Common myeloid progenitor, CD34-positive (primary cell): ENCODE measurements around the gene TMED4.

Source experiments
- CTCF ChIA-PET: fragments of 350-600 bp; sonication (Branson Sonifier 250); formaldehyde crosslinking; loops from one replicate; lab custom pipeline; 2021; ENCODE audit warnings: antibody characterized with exemption; lab: Charles Lee
- POLR2A ChIA-PET: fragments of 350-600 bp; sonication (Branson Sonifier 250); formaldehyde crosslinking; loops from one replicate; lab custom pipeline; 2021; ENCODE audit warnings: antibody characterized with exemption; lab: Charles Lee
- DNase-seq, 3 donors: peaks; one replicate each; pipeline versions ENCODE4 v3.0.0 to v3.0.0-alpha.2; 2013
- H3K27ac ChIP-seq, 2 experiments: 1 replicate in 1 of 2; 2 replicates in 1 of 2; pipeline ENCODE4 v1.7.0; 2013; ENCODE audit warnings: inconsistent platforms in 2 of 2, low read length in 2 of 2, mild to moderate bottlenecking in 2 of 2, low read depth in 1 of 2, moderate library complexity in 1 of 2; ENCODE audit not compliant: severe bottlenecking in 2 of 2, insufficient read depth in 1 of 2, poor library complexity in 1 of 2
- H3K27me3 ChIP-seq, 5 experiments: replicated peaks in 2 of 5; 1 replicate in 3 of 5; 2 replicates in 2 of 5; pipeline versions ENCODE4 v1.6.1 to v1.7.0; 2013; ENCODE audit warnings: low read length in 4 of 5, mild to moderate bottlenecking in 2 of 5, moderate library complexity in 2 of 5, inconsistent platforms in 1 of 5; ENCODE audit not compliant: insufficient read depth in 5 of 5, control insufficient read depth in 4 of 5
- H3K36me3 ChIP-seq, 4 experiments: 1 replicate in 2 of 4; 2 replicates in 2 of 4; pipeline versions ENCODE4 v1.6.1 to v1.7.0; 2013; ENCODE audit warnings: low read length in 3 of 4, control low read depth in 1 of 4, mild to moderate bottlenecking in 1 of 4; ENCODE audit not compliant: control insufficient read depth in 4 of 4, insufficient read depth in 4 of 4
- H3K4me1 ChIP-seq, 4 experiments: 1 replicate in 3 of 4; 2 replicates in 1 of 4; pipeline versions ENCODE4 v1.6.1 to v1.7.1; 2013; ENCODE audit warnings: low read length in 3 of 4, mild to moderate bottlenecking in 3 of 4, control low read depth in 1 of 4, inconsistent platforms in 1 of 4, moderate library complexity in 1 of 4; ENCODE audit not compliant: control insufficient read depth in 4 of 4, insufficient read depth in 4 of 4; ENCODE audit errors: control extremely low read depth in 1 of 4
- H3K4me3 ChIP-seq, 7 experiments: 1 replicate in 4 of 7; 2 replicates in 3 of 7; pipeline versions ENCODE4 v1.5.1 to v1.7.0; 2013; ENCODE audit warnings: mild to moderate bottlenecking in 7 of 7, low read length in 6 of 7, moderate library complexity in 6 of 7, inconsistent platforms in 2 of 7, low read depth in 2 of 7, control low read depth in 1 of 7; ENCODE audit not compliant: insufficient read depth in 4 of 7, control insufficient read depth in 1 of 7; ENCODE audit errors: extremely low read depth in 1 of 7
- H3K9me3 ChIP-seq, 5 experiments: 1 replicate in 4 of 5; 2 replicates in 1 of 5; pipeline versions ENCODE4 v1.6.1 to v1.7.1; 2013; ENCODE audit warnings: low read length in 4 of 5, mild to moderate bottlenecking in 2 of 5, inconsistent platforms in 1 of 5, low read depth in 1 of 5, moderate library complexity in 1 of 5; ENCODE audit not compliant: control insufficient read depth in 4 of 5, insufficient read depth in 2 of 5; ENCODE audit errors: control extremely low read depth in 1 of 5
- WGBS: methylation state at CpG from one replicate; pipeline ENCODE4 v1.1.5; 2013; ENCODE audit not compliant: insufficient coverage; 5-methylcytosine and 5-hydroxymethylcytosine counted together

TMED4 gene

GRCh38 chr7:44569959-44570358, 12.1 kb downstream of the TMED4 start:
- Histone ChIP-seq H3K27ac (no peak overlapping the region), H3K9me3 (no peaks in the 10 kb centered on the region), H3K4me3 (no peak overlapping the region), H3K36me3 (peaks cover 24 to 77% (median 61%) of the 10 kb centered on the region in 4 experiments), H3K4me1 (peaks cover 0 to 31% (median 22%) of the 10 kb centered on the region in 4 experiments), H3K27me3 (no peaks in the 10 kb centered on the region)
- 92% methylated on average over 8 of the region's 9 CpGs for WGBS
- DNase-seq: no peak
- POLR2A ChIA-PET: no interaction called here
- CTCF ChIA-PET: interaction anchor here (0.9 to 1.6 kb wide), 2 partner anchors 11 to 228 kb away, joined by 3 to 5 read pairs; no protein-coding TSS in a partner anchor

- no peak overlapping the region for H3K4me3 ChIP-seq
- DNase-seq: no peak
- ChIA-PET POLR2A (no interaction called here), CTCF (interaction anchor here (0.9 kb wide), 1 partner anchor 229 kb away, joined by 3 read pairs; no protein-coding TSS in a partner anchor)
- H3K27ac ChIP-seq: no peak overlapping the region
- peaks cover 0 to 21% (median 14%) of the 10 kb centered on the region in 4 experiments for H3K4me1 ChIP-seq
- WGBS: 98% methylated on average over 12 of the region's 17 CpGs
- no peaks in the 10 kb centered on the region for H3K9me3 ChIP-seq
- H3K36me3 ChIP-seq: peaks cover 31 to 87% (median 69%) of the 10 kb centered on the region in 4 experiments
- H3K27me3 ChIP-seq: no peaks in the 10 kb centered on the region
These were observed 13.1 kb downstream of the TMED4 start for GRCh38 chr7:44568771-44569560.

GRCh38 chr7:44567884-44568283, 14.1 kb downstream of the TMED4 start:
- CTCF ChIA-PET: interaction anchor here (1.2 kb wide), 1 partner anchor 406 kb away, joined by 4 read pairs; no protein-coding TSS in a partner anchor
- DNase-seq: no peak

GRCh38 chr7:44566680-44567079, 15.4 kb downstream of the TMED4 start:
- DNase-seq: no peak
- Histone ChIP-seq H3K36me3 (peaks cover 30 to 79% (median 65%) of the 10 kb centered on the region in 4 experiments), H3K4me3 (no peak overlapping the region), H3K27ac (no peak overlapping the region), H3K27me3 (no peaks in the 10 kb centered on the region), H3K4me1 (peaks cover 0 to 6% (median 0%) of the 10 kb centered on the region in 4 experiments), H3K9me3 (no peaks in the 10 kb centered on the region)
- ChIA-PET CTCF (interaction anchor here (1.2 to 5.0 kb wide), 4 partner anchors 9 to 326 kb away, joined by 7 to 41 read pairs (median 14); partner anchors contain the start of gene DDX56), POLR2A (interaction anchor here (1.9 kb wide), 1 partner anchor 76 kb away, joined by 7 read pairs; the partner anchor contains the start of gene NUDCD3)
- WGBS: 100% methylated on average over 5 of the region's 5 CpGs

More at GRCh38 chr7:44567884-44568283, 14.1 kb downstream of the TMED4 start:
- H3K27ac ChIP-seq: no peak overlapping the region
- H3K36me3 ChIP-seq: peaks cover 31 to 90% (median 73%) of the 10 kb centered on the region in 4 experiments
- no peaks in the 10 kb centered on the region for H3K9me3 ChIP-seq
- 98% methylated on average over 5 of the region's 6 CpGs for WGBS
- POLR2A ChIA-PET: interaction anchor here (0.9 kb wide), 1 partner anchor 28 kb away, joined by 3 read pairs; no protein-coding TSS in a partner anchor
- H3K4me3 ChIP-seq: no peak overlapping the region
- peaks cover 0 to 12% (median 6%) of the 10 kb centered on the region in 4 experiments for H3K4me1 ChIP-seq
- H3K27me3 ChIP-seq: no peaks in the 10 kb centered on the region

- Histone ChIP-seq H3K9me3 (no peaks in the 10 kb centered on the region), H3K4me1 (peaks cover 0 to 6% (median 0%) of the 10 kb centered on the region in 4 experiments), H3K4me3 (no peak overlapping the region), H3K36me3 (peaks cover 25 to 72% (median 59%) of the 10 kb centered on the region in 4 experiments), H3K27ac (peak overlapping the region in 1 of 2 experiments; percentile 58), H3K27me3 (no peaks in the 10 kb centered on the region)
- peak; percentile 37 to 69 (median 57) for DNase-seq
- POLR2A ChIA-PET: interaction anchor here (1.9 kb wide), 1 partner anchor 76 kb away, joined by 7 read pairs; the partner anchor contains the start of gene NUDCD3
- CTCF ChIA-PET: interaction anchor here (1.0 to 5.0 kb wide), 18 partner anchors 9 to 570 kb away, joined by 3 to 41 read pairs (median 4); partner anchors contain the start of genes DDX56, NPC1L1 and NUDCD3
- 86% methylated on average over 9 of the region's 16 CpGs for WGBS
These were observed 16.1 kb downstream of the TMED4 start for GRCh38 chr7:44565795-44566559.

GRCh38 chr7:44565097-44565794, 16.8 kb downstream of the TMED4 start:
- peak; percentile 43 to 64 (median 54) for DNase-seq
- Histone ChIP-seq H3K27me3 (no peaks in the 10 kb centered on the region), H3K4me3 (no peak overlapping the region), H3K36me3 (peaks cover 25 to 66% (median 54%) of the 10 kb centered on the region in 4 experiments), H3K27ac (peak overlapping the region in 1 of 2 experiments; percentile 58), H3K4me1 (peaks cover 0 to 9% (median 0%) of the 10 kb centered on the region in 4 experiments), H3K9me3 (no peaks in the 10 kb centered on the region)
- POLR2A ChIA-PET: interaction anchor here (1.9 kb wide), 1 partner anchor 75 kb away, joined by 7 read pairs; the partner anchor contains the start of gene NUDCD3
- 62% methylated on average over 10 of the region's 13 CpGs for WGBS
- CTCF ChIA-PET: interaction anchor here (1.0 to 5.0 kb wide), 21 partner anchors 9 to 571 kb away, joined by 3 to 41 read pairs (median 4); partner anchors contain the start of genes DDX56, NPC1L1 and NUDCD3
